ENCODE results near the gene ABCC8.

Gene ABCC8

GRCh38 chr11:17353821-17354600, 122.6 kb downstream of the ABCC8 start:
- Histone ChIP-seq H3K4me3 (ENCODE audit: control insufficient read depth in 1 of 7, extremely low read depth in 1 of 7, insufficient read depth in 4 of 7, low read depth in 2 of 7, low read length in 6 of 7) (peak overlapping the region; percentile 29 to 83 (median 67)), H3K27me3 (replicated peaks in 2 of 5; ENCODE audit: control insufficient read depth in 4 of 5, insufficient read depth in 5 of 5, low read length in 4 of 5) (peaks cover 0 to 23% (median 4%) of the 10 kb centered on the region in 5 experiments), H3K4me1 (ENCODE audit: control extremely low read depth in 1 of 4, control insufficient read depth in 4 of 4, insufficient read depth in 4 of 4, low read length in 3 of 4) (peaks cover 10 to 40% (median 27%) of the 10 kb centered on the region in 4 experiments), H3K27ac (ENCODE audit: insufficient read depth in 1 of 2, low read depth in 1 of 2, low read length in 2 of 2, poor library complexity in 1 of 2, severe bottlenecking in 2 of 2) (no peak overlapping the region), H3K9me3 (ENCODE audit: control extremely low read depth in 1 of 5, control insufficient read depth in 4 of 5, insufficient read depth in 2 of 5, low read depth in 1 of 5, low read length in 4 of 5) (peaks cover 0 to 8% (median under 1%) of the 10 kb centered on the region in 5 experiments), H3K36me3 (ENCODE audit: control insufficient read depth in 4 of 4, insufficient read depth in 4 of 4, low read length in 3 of 4) (peaks cover 0 to 9% (median 7%) of the 10 kb centered on the region in 4 experiments)
- POLR2A ChIA-PET: no interaction called here
- WGBS (ENCODE audit: insufficient coverage): 19% methylated on average over 6 of the region's 15 CpGs
- CTCF ChIA-PET: interaction anchor here (0.6 to 2.4 kb wide), 16 partner anchors 9 to 170 kb away, joined by 3 to 9 read pairs (median 4); no protein-coding TSS in a partner anchor
- DNase-seq: peak in 2 of 3 donors; percentile 11 to 19

DNA sequence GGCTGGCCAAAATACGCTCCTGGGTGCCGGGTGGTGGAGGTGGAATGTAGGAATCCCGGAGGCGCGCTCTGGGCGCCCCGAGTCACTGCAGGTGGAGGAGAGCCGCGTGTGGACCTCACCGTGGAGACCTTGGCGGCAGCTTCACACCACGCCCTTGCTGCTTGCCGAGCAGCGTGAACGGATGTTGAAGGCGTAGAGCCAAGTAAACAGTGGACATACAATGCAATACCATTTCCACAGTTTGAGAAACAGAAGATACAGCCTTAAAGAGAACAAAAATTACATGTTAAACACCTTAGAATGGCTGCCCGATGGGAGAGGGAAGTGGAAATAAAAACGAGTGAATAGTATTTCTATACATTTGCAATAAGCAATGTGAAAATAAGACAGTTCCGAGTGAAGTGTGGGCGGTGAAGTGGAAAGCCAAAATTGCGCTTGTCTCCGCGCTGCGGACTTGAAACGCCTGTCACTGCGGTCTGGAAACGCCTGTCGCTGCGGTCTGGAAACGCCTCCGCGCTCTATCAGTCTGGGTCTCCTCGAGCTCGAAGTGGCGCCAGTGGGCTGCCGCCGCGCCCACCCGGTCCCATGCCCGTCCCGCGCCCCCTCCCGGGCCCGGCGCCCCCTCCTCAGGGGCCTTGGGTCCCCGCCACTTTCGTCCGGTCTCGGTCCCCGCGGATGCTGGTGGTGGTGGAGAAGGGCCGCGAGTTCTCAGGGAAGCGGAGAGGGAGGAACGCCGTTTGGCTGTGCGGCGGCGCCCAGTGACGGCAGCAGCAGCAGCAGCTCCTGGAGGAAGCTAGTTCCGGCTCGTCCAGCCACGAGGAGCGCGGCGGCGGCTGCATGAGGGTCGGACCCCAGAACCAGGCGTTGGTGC, 123.5 kb downstream of the ABCC8 start:
- peak overlapping the region in 1 of 2 experiments; percentile 4 for H3K27ac ChIP-seq (ENCODE audit: insufficient read depth in 1 of 2, low read depth in 1 of 2, low read length in 2 of 2, poor library complexity in 1 of 2, severe bottlenecking in 2 of 2)
- WGBS (ENCODE audit: insufficient coverage): 0% methylated on average over 44 of the region's 69 CpGs
- H3K9me3 ChIP-seq (ENCODE audit: control extremely low read depth in 1 of 5, control insufficient read depth in 4 of 5, insufficient read depth in 2 of 5, low read depth in 1 of 5, low read length in 4 of 5): peaks cover 0 to 8% (median 0%) of the 10 kb centered on the region in 5 experiments
- peaks cover 0 to 9% (median 7%) of the 10 kb centered on the region in 4 experiments for H3K36me3 ChIP-seq (ENCODE audit: control insufficient read depth in 4 of 4, insufficient read depth in 4 of 4, low read length in 3 of 4)
- CTCF ChIA-PET: interaction anchor here (1.0 to 2.4 kb wide), 9 partner anchors 8 to 171 kb away, joined by 3 to 9 read pairs (median 5); no protein-coding TSS in a partner anchor
- H3K4me1 ChIP-seq (ENCODE audit: control extremely low read depth in 1 of 4, control insufficient read depth in 4 of 4, insufficient read depth in 4 of 4, low read length in 3 of 4): peaks cover 10 to 37% (median 27%) of the 10 kb centered on the region in 4 experiments
- H3K27me3 ChIP-seq (replicated peaks in 2 of 5; ENCODE audit: control insufficient read depth in 4 of 5, insufficient read depth in 5 of 5, low read length in 4 of 5): peaks cover 0 to 23% (median 4%) of the 10 kb centered on the region in 5 experiments
- DNase-seq: peak; percentile 62 to 87 (median 75)
- H3K4me3 ChIP-seq (ENCODE audit: control insufficient read depth in 1 of 7, extremely low read depth in 1 of 7, insufficient read depth in 4 of 7, low read depth in 2 of 7, low read length in 6 of 7): peak overlapping the region; percentile 29 to 83 (median 67)
- POLR2A ChIA-PET: interaction anchor here (0.6 kb wide), 1 partner anchor 62 kb away, joined by 4 read pairs; no protein-coding TSS in a partner anchor

DNA sequence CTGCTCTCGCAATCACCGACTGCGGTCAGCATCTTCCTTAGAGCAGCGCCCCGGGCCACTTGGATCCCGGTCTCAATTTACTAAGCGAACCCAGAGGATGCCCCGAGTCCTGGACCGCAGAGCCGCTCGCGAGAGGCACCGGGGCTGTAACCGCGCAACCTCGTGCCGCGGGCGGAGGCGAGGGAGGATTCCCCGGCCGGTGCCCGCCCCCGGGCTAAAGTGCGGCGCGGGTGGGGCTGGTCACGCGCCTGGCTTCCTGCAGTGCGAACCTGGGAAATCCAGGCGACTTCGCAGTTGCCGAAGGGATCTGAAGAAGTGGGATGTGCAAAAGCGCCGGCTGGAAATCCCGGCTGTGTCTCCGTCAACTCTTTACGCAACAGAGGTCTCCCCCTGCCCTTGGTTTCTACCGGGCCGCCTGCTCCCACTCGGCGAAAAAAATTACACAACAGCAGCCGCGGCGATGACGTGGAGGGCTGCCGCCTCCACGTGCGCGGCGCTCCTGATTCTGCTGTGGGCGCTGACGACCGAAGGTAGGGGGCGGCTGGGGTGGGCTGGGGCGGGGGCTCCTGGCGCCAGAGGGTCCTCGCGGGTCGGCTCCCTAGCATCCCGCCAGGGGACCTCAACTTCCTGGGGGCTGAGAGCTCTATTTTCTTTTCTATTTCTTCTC, 125.0 kb downstream of the ABCC8 start, which contains the start of gene NCR3LG1:
Gene NCR3LG1, plus strand, starts transcription at position 291 of the 667 bp plus-strand sequence. Its CDS starts 170 bp downstream, at position 461.
- Histone ChIP-seq H3K4me3 (ENCODE audit: control insufficient read depth in 1 of 7, extremely low read depth in 1 of 7, insufficient read depth in 4 of 7, low read depth in 2 of 7, low read length in 6 of 7) (peak within 1 kb of the TSS in 6 of 7 experiments; percentile 58 to 83 (median 70)), H3K27me3 (replicated peaks in 2 of 5; ENCODE audit: control insufficient read depth in 4 of 5, insufficient read depth in 5 of 5, low read length in 4 of 5) (peaks cover 0 to 23% (median 4%) of the 10 kb centered on the region in 5 experiments), H3K9me3 (ENCODE audit: control extremely low read depth in 1 of 5, control insufficient read depth in 4 of 5, insufficient read depth in 2 of 5, low read depth in 1 of 5, low read length in 4 of 5) (peaks cover 0 to 4% (median 0%) of the 10 kb centered on the region in 5 experiments), H3K36me3 (ENCODE audit: control insufficient read depth in 4 of 4, insufficient read depth in 4 of 4, low read length in 3 of 4) (peaks cover 2 to 13% (median 7%) of the 10 kb centered on the region in 4 experiments), H3K27ac (ENCODE audit: insufficient read depth in 1 of 2, low read depth in 1 of 2, low read length in 2 of 2, poor library complexity in 1 of 2, severe bottlenecking in 2 of 2) (no peak within 1 kb of the TSS), H3K4me1 (ENCODE audit: control extremely low read depth in 1 of 4, control insufficient read depth in 4 of 4, insufficient read depth in 4 of 4, low read length in 3 of 4) (peaks cover 10 to 37% (median 27%) of the 10 kb centered on the region in 4 experiments)
- ChIA-PET CTCF (no interaction called here), POLR2A (no interaction called here)
- 0% methylated on average over 40 of the region's 61 CpGs for WGBS (ENCODE audit: insufficient coverage)
- DNase-seq: peak; percentile 77 to 88 (median 86)

GRCh38 chr11:17351172-17351509, 125.5 kb downstream of the ABCC8 start:
- H3K36me3 ChIP-seq (ENCODE audit: control insufficient read depth in 4 of 4, insufficient read depth in 4 of 4, low read length in 3 of 4): peaks cover 5 to 17% (median 6%) of the 10 kb centered on the region in 4 experiments
- H3K27ac ChIP-seq (ENCODE audit: insufficient read depth in 1 of 2, low read depth in 1 of 2, low read length in 2 of 2, poor library complexity in 1 of 2, severe bottlenecking in 2 of 2): no peak overlapping the region
- peak overlapping the region in 6 of 7 experiments; percentile 38 to 83 (median 70) for H3K4me3 ChIP-seq (ENCODE audit: control insufficient read depth in 1 of 7, extremely low read depth in 1 of 7, insufficient read depth in 4 of 7, low read depth in 2 of 7, low read length in 6 of 7)
- peaks cover 0 to 4% (median 0%) of the 10 kb centered on the region in 5 experiments for H3K9me3 ChIP-seq (ENCODE audit: control extremely low read depth in 1 of 5, control insufficient read depth in 4 of 5, insufficient read depth in 2 of 5, low read depth in 1 of 5, low read length in 4 of 5)
- DNase-seq: no peak
- H3K4me1 ChIP-seq (ENCODE audit: control extremely low read depth in 1 of 4, control insufficient read depth in 4 of 4, insufficient read depth in 4 of 4, low read length in 3 of 4): peaks cover 10 to 37% (median 27%) of the 10 kb centered on the region in 4 experiments
- peaks cover 0 to 23% (median 4%) of the 10 kb centered on the region in 5 experiments for H3K27me3 ChIP-seq (replicated peaks in 2 of 5; ENCODE audit: control insufficient read depth in 4 of 5, insufficient read depth in 5 of 5, low read length in 4 of 5)
- ChIA-PET POLR2A (no interaction called here), CTCF (interaction anchor here (1.1 kb wide), 1 partner anchor 121 kb away, joined by 4 read pairs; no protein-coding TSS in a partner anchor)
- WGBS (ENCODE audit: insufficient coverage): 10% methylated on average over 11 of the region's 12 CpGs

- 98% methylated on average over 5 of the region's 7 CpGs for WGBS (ENCODE audit: insufficient coverage)
- ChIA-PET CTCF (interaction anchor here (1.1 kb wide), 1 partner anchor 121 kb away, joined by 4 read pairs; no protein-coding TSS in a partner anchor), POLR2A (no interaction called here)
- Histone ChIP-seq H3K4me1 (ENCODE audit: control extremely low read depth in 1 of 4, control insufficient read depth in 4 of 4, insufficient read depth in 4 of 4, low read length in 3 of 4) (peaks cover 10 to 37% (median 27%) of the 10 kb centered on the region in 4 experiments), H3K36me3 (ENCODE audit: control insufficient read depth in 4 of 4, insufficient read depth in 4 of 4, low read length in 3 of 4) (peaks cover 5 to 19% (median 7%) of the 10 kb centered on the region in 4 experiments), H3K27me3 (replicated peaks in 2 of 5; ENCODE audit: control insufficient read depth in 4 of 5, insufficient read depth in 5 of 5, low read length in 4 of 5) (peaks cover 0 to 23% (median 4%) of the 10 kb centered on the region in 5 experiments), H3K27ac (ENCODE audit: insufficient read depth in 1 of 2, low read depth in 1 of 2, low read length in 2 of 2, poor library complexity in 1 of 2, severe bottlenecking in 2 of 2) (no peak overlapping the region), H3K9me3 (ENCODE audit: control extremely low read depth in 1 of 5, control insufficient read depth in 4 of 5, insufficient read depth in 2 of 5, low read depth in 1 of 5, low read length in 4 of 5) (peaks cover 0 to 2% (median 0%) of the 10 kb centered on the region in 5 experiments), H3K4me3 (ENCODE audit: control insufficient read depth in 1 of 7, extremely low read depth in 1 of 7, insufficient read depth in 4 of 7, low read depth in 2 of 7, low read length in 6 of 7) (peak overlapping the region in 2 of 7 experiments; percentile 69 to 83)
- peak in 2 of 3 donors; percentile 24 to 39 for DNase-seq
Observed at GRCh38 chr11:17350455-17351171, 126.0 kb downstream of the ABCC8 start.

DNA sequence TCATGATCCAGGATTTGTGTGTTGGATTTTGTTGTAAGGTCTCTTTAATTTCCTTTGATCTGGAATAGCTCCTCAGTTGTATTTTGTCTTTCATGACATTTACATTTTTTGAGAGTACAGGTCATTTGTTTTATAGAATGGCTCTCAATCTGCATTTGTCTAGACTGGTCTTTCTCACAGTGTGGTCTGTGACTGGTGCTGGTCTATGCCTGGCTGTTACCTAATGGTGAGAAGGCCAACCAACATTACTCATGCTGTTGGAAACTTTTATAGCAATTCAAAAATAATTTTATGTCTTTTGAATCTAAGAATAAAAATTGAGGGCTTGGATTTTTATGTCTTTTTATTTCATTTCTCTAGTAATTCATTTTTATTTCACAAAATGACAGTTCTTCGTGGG, 129.0 kb downstream of the ABCC8 start:
- ChIA-PET CTCF (interaction anchor here (1.9 kb wide), 1 partner anchor 29 kb away, joined by 4 read pairs; no protein-coding TSS in a partner anchor), POLR2A (no interaction called here)
- no peaks in the 10 kb centered on the region for H3K9me3 ChIP-seq (ENCODE audit: control extremely low read depth in 1 of 5, control insufficient read depth in 4 of 5, insufficient read depth in 2 of 5, low read depth in 1 of 5, low read length in 4 of 5)
- H3K4me1 ChIP-seq (ENCODE audit: control extremely low read depth in 1 of 4, control insufficient read depth in 4 of 4, insufficient read depth in 4 of 4, low read length in 3 of 4): peaks cover 2 to 14% (median 11%) of the 10 kb centered on the region in 4 experiments
- no peak overlapping the region for H3K27ac ChIP-seq (ENCODE audit: insufficient read depth in 1 of 2, low read depth in 1 of 2, low read length in 2 of 2, poor library complexity in 1 of 2, severe bottlenecking in 2 of 2)
- no peak for DNase-seq
- peaks cover 7 to 40% (median 15%) of the 10 kb centered on the region in 4 experiments for H3K36me3 ChIP-seq (ENCODE audit: control insufficient read depth in 4 of 4, insufficient read depth in 4 of 4, low read length in 3 of 4)
- H3K4me3 ChIP-seq (ENCODE audit: control insufficient read depth in 1 of 7, extremely low read depth in 1 of 7, insufficient read depth in 4 of 7, low read depth in 2 of 7, low read length in 6 of 7): no peak overlapping the region
- peaks cover 0 to 9% (median under 1%) of the 10 kb centered on the region in 5 experiments for H3K27me3 ChIP-seq (replicated peaks in 2 of 5; ENCODE audit: control insufficient read depth in 4 of 5, insufficient read depth in 5 of 5, low read length in 4 of 5)
- WGBS (ENCODE audit: insufficient coverage): no CpG with 5 or more reads among the region's 1 CpG
